ENCODE measurements around the gene CD7. TPM values are rescaled to one million over a fixed set of nuclear protein-coding genes. Genes with fewer than 3 reads are reported as not detected.

The CD7 gene
- total RNA-seq, 1 donor from 2014 or later = 0.27 TPM

GRCh38 chr17:82320140-82320840 lies 2.9 kb upstream of the CD7 start:
- Mint-ChIP-seq H3K27me3 (ENCODE audit: unreplicated experiment) (peaks cover 6% of the 10 kb centered on the region), H3K9me3 (ENCODE audit: unreplicated experiment) (peaks cover 2% of the 10 kb centered on the region), H3K36me3 (ENCODE audit: unreplicated experiment) (no peaks in the 10 kb centered on the region), H3K4me1 (ENCODE audit: low read depth, unreplicated experiment) (peaks cover 3% of the 10 kb centered on the region), H3K27ac (ENCODE audit: unreplicated experiment) (no peak overlapping the region), H3K4me3 (ENCODE audit: unreplicated experiment) (no peak overlapping the region)
- TF ChIP-seq CTCF (IDR thresholded peaks at IDR 0.05; ENCODE audit: partially characterized antibody, unreplicated experiment) = no peak
- DNase-seq = peak; percentile 15

GRCh38 chr17:82319619-82320062 lies 2.2 kb upstream of the CD7 start:
- Mint-ChIP-seq H3K9me3 (ENCODE audit: unreplicated experiment) (peaks cover 2% of the 10 kb centered on the region), H3K4me3 (ENCODE audit: unreplicated experiment) (no peak overlapping the region), H3K4me1 (ENCODE audit: low read depth, unreplicated experiment) (peaks cover 3% of the 10 kb centered on the region), H3K27me3 (ENCODE audit: unreplicated experiment) (peaks cover 6% of the 10 kb centered on the region), H3K36me3 (ENCODE audit: unreplicated experiment) (no peaks in the 10 kb centered on the region), H3K27ac (ENCODE audit: unreplicated experiment) (no peak overlapping the region)
- no peak for DNase-seq
- no peak for TF ChIP-seq CTCF (IDR thresholded peaks at IDR 0.05; ENCODE audit: partially characterized antibody, unreplicated experiment)

GRCh38 chr17:82318772-82319606 lies 1.6 kb upstream of the CD7 start:
- Mint-ChIP-seq H3K27me3 (ENCODE audit: unreplicated experiment) (peaks cover 6% of the 10 kb centered on the region), H3K4me1 (ENCODE audit: low read depth, unreplicated experiment) (peaks cover 3% of the 10 kb centered on the region), H3K36me3 (ENCODE audit: unreplicated experiment) (no peaks in the 10 kb centered on the region), H3K27ac (ENCODE audit: unreplicated experiment) (no peak overlapping the region), H3K4me3 (ENCODE audit: unreplicated experiment) (no peak overlapping the region), H3K9me3 (ENCODE audit: unreplicated experiment) (peaks cover 2% of the 10 kb centered on the region)
- DNase-seq = no peak
- TF ChIP-seq CTCF (IDR thresholded peaks at IDR 0.05; ENCODE audit: partially characterized antibody, unreplicated experiment) = no peak

GRCh38 chr17:82318169-82318498 lies 726 bp upstream of the CD7 start:
- H3K9me3 Mint-ChIP-seq (ENCODE audit: unreplicated experiment) = peaks cover 2% of the 10 kb centered on the region
- no peak overlapping the region for H3K4me3 Mint-ChIP-seq (ENCODE audit: unreplicated experiment)
- no peak overlapping the region for H3K27ac Mint-ChIP-seq (ENCODE audit: unreplicated experiment)
- no peak for TF ChIP-seq CTCF (IDR thresholded peaks at IDR 0.05; ENCODE audit: partially characterized antibody, unreplicated experiment)
- no peaks in the 10 kb centered on the region for H3K36me3 Mint-ChIP-seq (ENCODE audit: unreplicated experiment)
- peaks cover 3% of the 10 kb centered on the region for H3K4me1 Mint-ChIP-seq (ENCODE audit: low read depth, unreplicated experiment)
- no peak for DNase-seq
- peaks cover 8% of the 10 kb centered on the region for H3K27me3 Mint-ChIP-seq (ENCODE audit: unreplicated experiment)
